Heart left ventricle (tissue), 16 donors: ENCODE measurements around the gene ACTN2. TPM values are rescaled to one million over a fixed set of nuclear protein-coding genes. Genes with fewer than 3 reads are reported as not detected.

Experiments used
- ATAC-seq, 4 donors: fragments of 200-7000 bp; cut with Tn5 transposase; one replicate each; pipeline ENCODE4 v1.9.1; 2020 to 2022; ENCODE audit warnings: moderate library complexity in 4 of 4, mild to moderate bottlenecking in 3 of 4, moderate number of reproducible peaks in 1 of 4
- DNase-seq, 5 donors: peaks; one replicate each; pipeline ENCODE4 v3.0.0-alpha.2; 2020
- H3K27ac ChIP-seq, 12 donors: fragments of 200-600 bp; sonication (generic) in 4 of 12; one replicate each; pipeline versions ENCODE4 v1.5.0 to v1.8.0; 2016 to 2022; ENCODE audit warnings: mild to moderate bottlenecking in 2 of 12
- H3K27me3 ChIP-seq, 9 donors: fragments of 200-600 bp; sonication (generic) in 2 of 9; one replicate each; pipeline versions ENCODE4 v1.5.1 to v1.8.0; 2016 to 2022; ENCODE audit warnings: mild to moderate bottlenecking in 3 of 9
- H3K36me3 ChIP-seq, 9 donors: fragments of 200-600 bp; sonication (generic) in 2 of 9; one replicate each; pipeline versions ENCODE4 v1.5.0 to v1.8.0; 2018 to 2022; ENCODE audit warnings: mild to moderate bottlenecking in 2 of 9
- H3K4me1 ChIP-seq, 12 donors: fragments of 200-600 bp; sonication (generic) in 4 of 12; one replicate each; pipeline versions ENCODE4 v1.5.0 to v1.8.0; 2016 to 2022; ENCODE audit warnings: mild to moderate bottlenecking in 3 of 12
- H3K4me3 ChIP-seq, 12 donors: fragments of 200-600 bp; sonication (generic) in 4 of 12; one replicate each; pipeline versions ENCODE4 v1.5.0 to v1.8.0; 2017 to 2022; ENCODE audit warnings: mild to moderate bottlenecking in 9 of 12, moderate library complexity in 4 of 12
- H3K9me3 ChIP-seq, 12 donors: fragments of 200-600 bp; sonication (generic) in 4 of 12; one replicate each; pipeline versions ENCODE4 v1.5.0 to v1.8.0; 2016 to 2022; ENCODE audit warnings: mild to moderate bottlenecking in 1 of 12
- POLR2A ChIP-seq, 2 donors: fragments of 450-650 bp; IDR thresholded peaks; one replicate each; pipeline ENCODE4 v1.6.1; 2017; ENCODE audit warnings: antibody characterized with exemption in 2 of 2, mild to moderate bottlenecking in 2 of 2, moderate library complexity in 2 of 2
- WGBS, 4 donors: extraction: QIAGEN DNeasy Blood & Tissue Kit in 2 of 4; methylation state at CpG; one replicate each; pipeline versions ENCODE4 v1.1.5 to v1.1.7; 2013 to 2018; 5-methylcytosine and 5-hydroxymethylcytosine counted together
- intact Hi-C, 10 donors: fragments of 100-400 bp; cut with DNase I; formaldehyde crosslinking; loops; one replicate each; pipeline versions ENCODE4 v1.11.1 to v1.14.2; 2022
- polyA plus RNA-seq, 2 donors: library from polyadenylated mRNA; stranded (reverse); fragments of 200-250 nt; gene quantifications; one replicate each; pipeline ENCODE4 v1.2.3, GENCODE V29; 2013
- total RNA-seq, 9 donors: library from RNA; depleted of rRNA in 2 of 9; stranded (reverse); fragments of >200 nt in 2 of 9; fragmentation: NEBNext Ultra II Directional in 3 of 9; extraction: Animal tissue kit (Norgen Biotek cat#: 25700) in 3 of 9; gene quantifications; one replicate each; pipeline versions ENCODE4 v1.1.0 to v1.2.4, GENCODE V29; 2016 to 2023
- TF ChIP-seq, protein P1 (sequence below), 12 donors: fragments of 200-600 bp; sonication (generic) in 4 of 12; IDR thresholded peaks; one replicate each; pipeline versions ENCODE4 v1.5.0 to v1.8.0; 2018 to 2022; ENCODE audit warnings: antibody characterized with exemption in 12 of 12, mild to moderate bottlenecking in 5 of 12
- donor health status: ischemic (EF 13 %, LVEDD 7.1; RV severe dilation, severe dysfunction).
- donor health status: healthy with polysubstance abuse.
- donor health status: DM: no; HTN: yes; CAD: no.
- donor health status: DM: no; HTN: no; CAD: no.
- donor health status: ischemic (EF 25% LVEDD 6.9; RV normal size, moderate dysfunction).
- donor health status: ischemic (EF 25% LVEDD 5.7; RV mildly dilated, moderate dysfunction).
- donor health status: healthy.
- donor health status: DM: yes; HTN: yes; CAD: no.
- donor health status: ischemic (EF 35%, LVEDD 5.7; RV mildly dilated, moderate dysfunction).
- donor health status: nonischemic (EF 11% LVEDD 7.7; RV severe dilation, severe dysfunction).
- donor health status: DM: yes; HTN: yes; CAD: no.
- donor health status: PGD.
- donor health status: ischemic (EF 29% LVEDD 5.4; RV normal size, mild dysfunction).
- donor health status: nonischemic (EF 23%, LVEDD 6.1; RV moderate dilation, normal function).

ACTN2 gene
- total and polyA plus RNA-seq, 11 donors = 1,024 to 4,007 (median 2,848) TPM

DNA sequence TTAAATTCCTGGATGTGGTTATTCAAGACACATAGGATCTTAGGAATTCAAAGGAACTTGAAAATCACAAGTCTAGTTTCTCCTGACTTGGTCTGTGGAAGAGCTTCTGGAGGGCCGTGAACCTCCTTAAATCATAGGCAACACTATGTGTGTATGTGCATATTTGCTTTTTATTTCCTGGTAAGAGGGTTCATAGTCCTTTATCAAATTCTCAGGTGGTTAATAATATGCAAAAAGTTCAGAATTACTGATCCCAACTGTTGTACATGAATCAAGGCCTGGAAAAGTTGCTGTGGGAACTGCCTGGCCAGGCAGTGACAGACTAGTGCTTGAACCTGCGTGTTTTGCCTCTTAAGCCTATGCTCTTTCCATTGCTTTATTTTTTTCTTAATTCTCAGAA is 121.7 kb downstream of the ACTN2 start:
- 70 to 99% (median 93%) methylated on average over 2 of the region's 2 CpGs for WGBS, 4 donors
- ATAC-seq (no peak), DNase-seq (no peak)
- H3K27me3 ChIP-seq = no peaks in the 10 kb centered on the region
- H3K36me3 ChIP-seq = peaks cover 0 to 98% (median 71%) of the 10 kb centered on the region in 9 donors
- H3K27ac ChIP-seq = no peak overlapping the region
- H3K4me3 ChIP-seq = no peak overlapping the region
- TF ChIP-seq, protein P1, sequence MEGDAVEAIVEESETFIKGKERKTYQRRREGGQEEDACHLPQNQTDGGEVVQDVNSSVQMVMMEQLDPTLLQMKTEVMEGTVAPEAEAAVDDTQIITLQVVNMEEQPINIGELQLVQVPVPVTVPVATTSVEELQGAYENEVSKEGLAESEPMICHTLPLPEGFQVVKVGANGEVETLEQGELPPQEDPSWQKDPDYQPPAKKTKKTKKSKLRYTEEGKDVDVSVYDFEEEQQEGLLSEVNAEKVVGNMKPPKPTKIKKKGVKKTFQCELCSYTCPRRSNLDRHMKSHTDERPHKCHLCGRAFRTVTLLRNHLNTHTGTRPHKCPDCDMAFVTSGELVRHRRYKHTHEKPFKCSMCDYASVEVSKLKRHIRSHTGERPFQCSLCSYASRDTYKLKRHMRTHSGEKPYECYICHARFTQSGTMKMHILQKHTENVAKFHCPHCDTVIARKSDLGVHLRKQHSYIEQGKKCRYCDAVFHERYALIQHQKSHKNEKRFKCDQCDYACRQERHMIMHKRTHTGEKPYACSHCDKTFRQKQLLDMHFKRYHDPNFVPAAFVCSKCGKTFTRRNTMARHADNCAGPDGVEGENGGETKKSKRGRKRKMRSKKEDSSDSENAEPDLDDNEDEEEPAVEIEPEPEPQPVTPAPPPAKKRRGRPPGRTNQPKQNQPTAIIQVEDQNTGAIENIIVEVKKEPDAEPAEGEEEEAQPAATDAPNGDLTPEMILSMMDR (IDR thresholded peaks at IDR 0.05) = no peak
- no peak for TF ChIP-seq POLR2A (IDR thresholded peaks at IDR 0.05)
- intact Hi-C loops = no loop called here
- H3K4me1 ChIP-seq = peaks cover 0 to 37% (median 13%) of the 10 kb centered on the region in 12 donors
- no peaks in the 10 kb centered on the region for H3K9me3 ChIP-seq

DNA sequence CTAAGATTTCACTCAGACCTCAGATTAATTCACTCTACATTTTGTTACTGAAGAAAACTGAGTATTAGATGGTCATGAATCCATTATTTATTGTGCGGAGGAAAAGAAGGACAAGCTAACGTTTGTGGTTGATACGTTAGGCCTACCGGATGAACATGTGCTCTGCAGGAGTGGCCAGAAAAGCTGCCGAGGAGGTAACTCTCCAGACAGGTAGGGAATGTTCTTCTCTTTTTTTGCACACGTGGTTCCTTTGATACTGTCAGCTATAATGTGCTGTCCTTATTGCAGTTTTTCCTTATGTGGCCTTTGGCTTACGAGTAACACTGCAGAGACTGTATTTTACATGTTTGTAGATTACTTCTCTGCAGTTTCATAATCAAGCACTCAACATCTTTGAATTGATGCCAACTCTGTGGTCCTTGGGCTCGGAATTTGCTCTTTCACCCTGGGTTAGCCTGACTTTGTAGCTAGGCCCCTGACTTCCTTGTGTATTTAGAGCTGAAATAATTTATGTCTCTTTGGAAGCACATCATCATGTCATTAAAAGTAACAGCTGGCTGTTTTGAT is 122.3 kb downstream of the ACTN2 start:
- ATAC-seq = no peak
- no peak for DNase-seq
- peaks cover 0 to 99% (median 77%) of the 10 kb centered on the region in 9 donors for H3K36me3 ChIP-seq
- 55 to 69% (median 62%) methylated on average over 8 of the region's 8 CpGs for WGBS, 4 donors
- H3K27ac ChIP-seq = peak overlapping the region in 2 of 12 donors; percentile 11 to 32
- TF ChIP-seq, protein P1 (IDR thresholded peaks at IDR 0.05) = no peak
- TF ChIP-seq POLR2A (IDR thresholded peaks at IDR 0.05) = no peak
- intact Hi-C loops = no loop called here
- peaks cover 0 to 31% (median 13%) of the 10 kb centered on the region in 12 donors for H3K4me1 ChIP-seq
- no peaks in the 10 kb centered on the region for H3K27me3 ChIP-seq
- no peaks in the 10 kb centered on the region for H3K9me3 ChIP-seq
- no peak overlapping the region for H3K4me3 ChIP-seq

DNA sequence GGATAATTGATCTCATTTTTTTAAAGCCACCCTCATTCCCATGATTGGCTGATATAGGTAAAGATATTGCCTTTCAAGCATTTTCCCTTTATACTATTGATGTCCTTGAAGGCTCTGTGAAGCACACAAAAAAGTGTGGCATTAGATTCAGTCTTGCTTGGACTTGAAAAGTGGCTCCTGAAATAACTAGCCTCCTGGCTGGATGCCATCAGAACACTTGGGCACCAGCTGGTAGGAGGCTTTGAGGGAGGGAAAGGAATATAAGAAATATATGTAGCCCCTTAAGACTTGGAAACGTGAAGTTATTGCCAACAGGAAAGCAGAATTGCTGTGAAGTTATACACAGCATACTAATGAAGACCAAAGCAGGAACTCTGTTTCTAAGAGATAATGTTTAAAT is 122.8 kb downstream of the ACTN2 start:
- H3K27me3 ChIP-seq = no peaks in the 10 kb centered on the region
- H3K9me3 ChIP-seq = no peaks in the 10 kb centered on the region
- TF ChIP-seq, protein P1 (IDR thresholded peaks at IDR 0.05) = no peak
- TF ChIP-seq POLR2A (IDR thresholded peaks at IDR 0.05) = no peak
- peaks cover 0 to 99% (median 82%) of the 10 kb centered on the region in 9 donors for H3K36me3 ChIP-seq
- H3K4me1 ChIP-seq = peaks cover 0 to 26% (median 13%) of the 10 kb centered on the region in 12 donors
- 40 to 46% (median 42%) methylated on average over 1 of the region's 1 CpG for WGBS, 4 donors
- peak overlapping the region in 2 of 12 donors; percentile 11 to 32 for H3K27ac ChIP-seq
- intact Hi-C loops = no loop called here
- DNase-seq (peak in 2 of 5 donors; percentile 22 to 48), ATAC-seq (peak in 1 of 4 donors; percentile 39)
- H3K4me3 ChIP-seq = no peak overlapping the region

DNA sequence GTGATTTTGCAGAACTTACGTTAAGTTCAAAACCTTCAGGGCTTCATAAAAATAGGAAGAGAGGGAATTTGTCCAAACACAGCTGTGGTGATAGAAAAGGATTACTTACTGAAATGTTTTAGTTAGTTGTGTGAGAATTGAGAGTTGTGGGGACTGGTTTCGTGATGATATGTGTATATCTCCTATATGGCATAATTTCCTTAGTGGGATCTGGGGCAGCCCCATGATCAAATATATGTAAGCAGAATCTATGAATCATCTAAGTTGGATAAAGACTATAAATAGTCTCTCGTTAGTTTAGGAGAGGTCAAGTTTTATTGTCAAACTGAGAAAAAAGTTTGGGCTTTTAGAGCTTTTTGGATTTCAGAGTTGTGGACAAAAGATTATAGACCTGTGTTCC is 123.7 kb downstream of the ACTN2 start:
- Histone ChIP-seq H3K27me3 (no peaks in the 10 kb centered on the region), H3K36me3 (peaks cover 0 to 99% (median 91%) of the 10 kb centered on the region in 9 donors), H3K9me3 (no peaks in the 10 kb centered on the region), H3K4me3 (no peak overlapping the region), H3K4me1 (peaks cover 0 to 25% (median 13%) of the 10 kb centered on the region in 12 donors), H3K27ac (no peak overlapping the region)
- intact Hi-C loops = no loop called here
- no peak for ATAC-seq
- WGBS, 4 donors = 85 to 97% (median 91%) methylated on average over 3 of the region's 3 CpGs
- DNase-seq = no peak
- TF ChIP-seq POLR2A (IDR thresholded peaks at IDR 0.05) = no peak
- TF ChIP-seq, protein P1 (IDR thresholded peaks at IDR 0.05) = no peak
